Measurements from ENCODE around the gene TMPRSS7.
"Not testable (repeated sequence)": the region's sequence is repeated elsewhere in the genome, so short reads cannot be mapped to it uniquely, and the experiment has no call there.

Gene TMPRSS7

GRCh38 chr3:112012205-112012992 lies 22.1 kb upstream of the TMPRSS7 start:
- DNase-seq, result no peak

DNA sequence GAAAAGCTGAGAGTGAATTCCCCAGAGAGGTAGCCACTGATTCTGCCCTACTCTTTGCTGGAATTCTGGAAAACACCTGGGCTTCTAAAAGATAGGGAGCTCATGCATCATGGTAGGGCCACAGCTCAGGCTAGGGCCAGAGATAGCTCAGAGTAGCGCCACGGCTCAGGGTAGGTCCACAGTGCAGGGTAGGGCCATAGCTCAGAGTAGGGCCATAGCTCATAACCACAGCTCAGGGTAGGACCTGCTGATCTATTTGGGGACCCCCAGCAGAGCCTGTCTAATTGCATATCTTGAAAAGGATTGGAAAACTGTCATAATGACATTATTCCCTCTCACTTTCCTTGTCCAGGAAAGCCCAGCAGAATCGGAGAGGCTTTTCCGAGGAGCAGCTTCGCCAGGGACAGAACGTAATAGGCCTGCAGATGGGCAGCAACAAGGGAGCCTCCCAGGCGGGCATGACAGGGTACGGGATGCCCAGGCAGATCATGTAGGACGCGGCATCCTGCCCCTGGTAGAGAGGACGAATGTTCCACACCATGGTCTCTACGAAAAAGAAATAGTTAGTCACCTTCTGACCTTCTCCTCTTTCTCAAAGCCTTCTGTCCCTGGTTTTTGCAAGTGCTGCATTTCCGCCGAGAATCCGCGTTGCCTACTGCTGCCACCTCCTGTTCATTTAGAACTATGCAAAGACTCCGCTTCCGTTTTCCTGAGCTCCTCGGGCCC lies 21.3 kb upstream of the TMPRSS7 start:
- DNase-seq, result peak; percentile 76 to 77

- DNase-seq, result no peak
These were observed 20.8 kb upstream of the TMPRSS7 start for GRCh38 chr3:112013784-112014143.

DNA sequence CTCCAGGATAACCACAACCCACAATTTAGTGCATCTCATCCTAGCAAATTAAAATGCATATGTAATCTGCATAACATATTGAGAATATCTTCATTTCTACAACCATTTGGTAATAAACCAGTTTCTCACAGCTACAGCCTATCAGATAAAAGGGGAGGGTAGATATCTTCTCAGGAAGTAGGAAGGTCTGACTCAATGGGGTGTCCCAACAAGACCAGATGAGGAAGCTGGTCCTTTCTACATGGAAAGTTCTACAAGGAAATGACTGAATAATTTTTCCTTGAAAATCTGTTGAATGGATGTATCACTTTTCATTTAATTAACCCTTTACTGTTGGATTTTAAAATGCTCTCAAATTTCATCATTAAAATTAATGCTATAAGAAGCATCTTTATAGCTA lies 17.4 kb upstream of the TMPRSS7 start:
- no peak for DNase-seq

DNA sequence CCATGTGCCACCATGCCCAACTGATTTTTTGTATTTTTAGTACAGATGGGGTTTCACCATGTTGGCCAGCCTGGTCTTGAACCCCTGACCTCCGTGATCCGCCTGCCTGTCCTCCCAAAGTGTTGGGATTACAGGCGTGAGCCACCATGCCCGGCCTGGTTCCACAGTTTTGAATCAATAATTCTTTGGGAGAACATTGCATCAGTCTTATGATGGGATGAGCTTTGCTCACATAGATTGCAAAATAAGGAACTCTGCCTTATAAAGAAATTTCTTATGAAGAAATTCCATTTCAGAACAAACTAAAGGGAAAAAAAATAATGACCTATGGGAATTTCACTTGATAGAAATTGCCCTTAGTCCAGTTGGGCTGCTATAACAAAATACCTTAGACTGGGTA lies 15.8 kb upstream of the TMPRSS7 start:
- no peak for DNase-seq

DNA sequence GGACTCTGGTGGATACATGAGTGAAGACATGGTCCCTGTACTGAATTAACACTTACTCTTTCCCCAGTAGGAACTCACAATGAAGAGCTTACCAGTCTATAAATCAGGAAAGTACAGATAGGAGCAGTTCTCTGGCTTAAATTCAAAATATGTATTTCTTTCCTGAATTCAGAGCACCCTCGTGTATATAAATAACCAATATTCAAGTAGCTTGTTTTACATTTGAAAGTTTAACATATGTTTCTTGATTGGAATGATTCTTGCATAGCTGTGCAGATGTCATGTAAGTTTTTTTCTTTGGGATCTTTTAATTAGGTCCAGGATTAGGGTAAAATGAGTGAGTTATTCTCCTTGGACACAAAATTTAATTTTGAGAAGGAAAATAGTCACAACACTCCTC lies 14.8 kb upstream of the TMPRSS7 start:
- no peak for DNase-seq

- DNase-seq, result no peak
These were observed 13.9 kb upstream of the TMPRSS7 start for GRCh38 chr3:112020674-112021085.

DNA sequence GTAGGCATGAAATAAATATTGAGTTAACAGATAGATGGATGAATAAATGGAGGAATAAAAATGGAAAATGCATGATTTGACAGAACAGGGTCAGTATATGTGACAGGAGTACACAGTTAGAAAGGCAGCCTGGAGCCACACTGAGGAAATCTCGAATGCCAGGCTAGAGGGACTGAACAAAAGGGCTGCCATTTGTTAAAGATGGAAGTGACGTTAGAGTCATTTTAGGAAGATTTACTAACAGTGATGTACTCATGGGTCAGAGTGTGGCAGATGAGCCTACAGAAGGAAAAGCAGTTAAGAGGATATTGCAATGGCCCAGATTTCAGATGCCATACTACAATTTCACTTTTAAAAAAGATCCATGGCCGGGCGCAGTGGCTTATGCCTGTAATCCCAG lies 7.4 kb upstream of the TMPRSS7 start:
- no peak for DNase-seq

- DNase-seq, result no peak
These were observed 6.7 kb upstream of the TMPRSS7 start for GRCh38 chr3:112027826-112028225.

- no peak for DNase-seq
These were observed 3.6 kb upstream of the TMPRSS7 start for GRCh38 chr3:112030901-112031300.

- DNase-seq, result no peak
These were observed 2.3 kb upstream of the TMPRSS7 start for GRCh38 chr3:112032098-112032731.

GRCh38 chr3:112035241-112035640 lies 705 bp downstream of the TMPRSS7 start:
- no peak for DNase-seq

DNA sequence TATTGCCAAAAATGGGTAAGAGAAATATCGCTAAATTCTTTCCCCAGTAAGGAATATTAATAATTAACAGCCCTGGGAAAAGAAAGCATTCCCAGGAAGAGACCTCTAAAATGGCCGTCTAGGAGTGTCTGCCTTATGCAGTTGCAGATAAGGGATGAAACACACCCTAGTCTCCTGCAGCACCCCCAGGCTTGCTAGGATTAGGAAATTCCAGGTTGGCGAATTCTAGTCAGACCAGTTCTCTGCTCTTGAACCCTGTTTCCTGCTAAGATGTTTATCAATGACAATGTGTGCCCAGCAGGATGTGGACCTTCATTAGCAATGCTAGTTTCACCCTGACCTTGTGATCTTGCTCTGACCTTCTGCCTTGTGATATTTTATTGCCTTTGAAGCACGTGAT lies 2.7 kb downstream of the TMPRSS7 start:
- not testable (repeated sequence) for DNase-seq

GRCh38 chr3:112038863-112039262 lies 4.3 kb downstream of the TMPRSS7 start:
- no peak for DNase-seq

DNA sequence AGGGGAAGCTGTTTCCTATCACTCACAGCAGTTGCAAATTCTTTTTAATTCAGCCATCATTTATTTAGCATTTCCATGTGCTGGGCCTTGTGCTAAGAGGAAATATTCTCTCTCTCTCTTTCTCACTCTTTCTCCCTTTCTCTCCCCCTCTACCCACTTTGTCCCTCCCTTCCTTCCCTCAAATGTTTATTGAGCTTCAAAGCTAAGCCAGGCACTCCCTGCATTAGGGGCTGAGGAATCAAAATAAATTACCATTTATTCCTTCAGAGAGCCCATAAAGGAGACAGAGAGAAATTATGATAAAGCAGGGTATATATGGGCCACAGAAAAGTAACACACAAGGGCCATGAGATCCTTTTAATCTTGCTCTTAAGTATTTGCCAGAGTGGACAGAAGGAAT lies 6.8 kb downstream of the TMPRSS7 start:
- no peak for DNase-seq

- no peak for DNase-seq
These were observed 8.3 kb downstream of the TMPRSS7 start for GRCh38 chr3:112042842-112043280.

GRCh38 chr3:112043621-112044201 lies 9.2 kb downstream of the TMPRSS7 start:
- peak; percentile 25 to 48 for DNase-seq

GRCh38 chr3:112046599-112046998 lies 12.1 kb downstream of the TMPRSS7 start:
- no peak for DNase-seq

- no peak for DNase-seq
These were observed 12.7 kb downstream of the TMPRSS7 start for GRCh38 chr3:112047264-112047663.

DNA sequence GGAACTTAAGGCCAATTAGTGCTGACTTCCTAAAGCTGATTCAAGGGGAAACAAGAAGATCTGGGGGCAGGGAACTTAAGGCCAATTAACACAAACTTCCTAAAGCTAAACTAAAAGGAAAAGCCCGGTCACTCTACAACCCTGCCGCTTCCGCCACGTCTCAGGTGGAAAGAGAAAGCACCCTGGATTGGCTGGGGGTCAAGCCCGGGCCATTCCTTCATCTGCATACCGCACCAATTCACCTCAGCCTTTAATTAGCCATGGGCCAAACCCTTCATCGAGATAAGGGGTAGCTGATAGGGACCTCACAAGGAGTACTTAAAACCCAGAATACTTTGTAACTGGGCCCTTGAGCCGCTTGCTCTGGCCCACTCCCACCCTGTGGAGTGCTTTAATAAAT lies 14.4 kb downstream of the TMPRSS7 start:
- DNase-seq, result no peak

GRCh38 chr3:112053229-112053628 lies 18.7 kb downstream of the TMPRSS7 start:
- DNase-seq, result no peak

DNA sequence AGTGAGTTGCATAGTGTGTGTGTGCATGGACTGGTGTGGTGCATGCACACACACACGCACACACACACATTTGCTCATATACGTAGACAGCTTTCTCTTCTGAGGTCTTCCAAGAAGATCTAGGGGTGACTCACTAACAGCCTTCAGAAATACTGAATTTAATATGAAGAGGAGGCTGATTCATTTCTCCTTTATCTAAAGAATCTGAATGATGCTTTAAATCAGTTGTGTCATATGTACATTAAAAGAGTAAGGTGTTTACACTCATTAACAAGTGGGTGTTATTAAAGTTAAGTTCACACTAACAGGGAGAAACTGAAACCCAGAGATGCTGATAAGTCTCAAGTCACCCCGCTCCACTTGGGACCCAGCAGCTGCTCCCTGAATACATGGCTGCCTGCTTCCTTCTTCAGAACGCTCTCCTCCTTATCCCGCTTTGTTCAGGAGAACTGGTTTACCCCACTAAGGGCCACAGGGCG lies 22.0 kb downstream of the TMPRSS7 start:
- DNase-seq, result peak; percentile 30 to 34

DNA sequence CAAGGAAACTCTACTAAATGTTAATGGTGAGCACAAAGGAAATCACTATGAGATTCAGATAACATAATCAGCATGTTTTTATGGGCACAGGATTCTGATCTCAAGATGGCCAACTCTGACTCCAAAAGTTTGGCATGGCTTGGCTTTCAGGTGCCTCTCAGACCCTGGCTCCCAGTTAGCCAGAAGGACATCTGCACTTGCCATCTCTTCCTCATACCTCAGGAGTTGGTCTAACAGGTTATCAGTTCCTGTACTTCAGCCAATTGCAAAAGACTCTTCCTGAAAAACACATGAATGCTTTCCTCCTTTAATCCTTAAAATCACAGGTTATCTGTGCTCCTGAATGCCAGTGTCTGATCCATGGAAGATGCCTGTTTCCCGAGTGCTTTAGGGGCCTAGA lies 25.0 kb downstream of the TMPRSS7 start:
- DNase-seq, result no peak

All from activated T-cell treated with anti-CD3 and anti-CD28 coated beads, Interleukin-2, amount 50 U/mL, for 48 hours (primary cell).